HG03066 (cell line): ENCODE results near the gene HES2.
"Not testable (repeated sequence)": the region's sequence is repeated elsewhere in the genome, so short reads cannot be mapped to it uniquely, and the experiment has no call there.

Experiments
- ATAC-seq: cut with Tn5 transposase; IDR thresholded peaks from one replicate; pipeline ENCODE4 v1.9.1; 2021; ENCODE audit warnings: low read depth; ENCODE audit not compliant: unreplicated experiment

The HES2 gene

GRCh38 chr1:6419804-6420453 is at the start of gene HES2:
TSS of gene HES2 (minus strand) at chr1:6419919. CDS start at chr1:6419820, 99 bp downstream.
- ATAC-seq = no peak

GRCh38 chr1:6468729-6469461 is 49.2 kb upstream of the HES2 start:
- ATAC-seq = no peak

GRCh38 chr1:6467744-6468688 is 48.3 kb upstream of the HES2 start:
- no peak for ATAC-seq

- ATAC-seq = no peak
Measured at GRCh38 chr1:6467224-6467623, 47.5 kb upstream of the HES2 start.

GRCh38 chr1:6466751-6467150 is 47.0 kb upstream of the HES2 start:
- no peak for ATAC-seq

- no peak for ATAC-seq
Measured at GRCh38 chr1:6466023-6466422, 46.3 kb upstream of the HES2 start, which contains the start of gene TNFRSF25. TSS of gene TNFRSF25 (minus strand) at chr1:6466173. CDS start at chr1:6466107, 66 bp downstream.

GRCh38 chr1:6465461-6466005 is 45.8 kb upstream of the HES2 start:
- ATAC-seq = no peak

GRCh38 chr1:6464915-6465314 is 45.2 kb upstream of the HES2 start:
- ATAC-seq = no peak

- no peak for ATAC-seq
Measured at GRCh38 chr1:6464514-6464836, 44.8 kb upstream of the HES2 start.

GRCh38 chr1:6463120-6463412 is 43.3 kb upstream of the HES2 start:
- ATAC-seq = no peak

GRCh38 chr1:6462412-6463119 is 42.8 kb upstream of the HES2 start:
- no peak for ATAC-seq

- ATAC-seq = no peak
Measured at GRCh38 chr1:6461538-6462411, 42.1 kb upstream of the HES2 start.

- no peak for ATAC-seq
Measured at GRCh38 chr1:6461051-6461530, 41.4 kb upstream of the HES2 start.

- ATAC-seq = no peak
Measured at GRCh38 chr1:6460301-6461050, 40.8 kb upstream of the HES2 start.

- ATAC-seq = no peak
Measured at GRCh38 chr1:6459850-6460265, 40.1 kb upstream of the HES2 start.

- no peak for ATAC-seq
Measured at GRCh38 chr1:6456800-6457466, 37.2 kb upstream of the HES2 start.

GRCh38 chr1:6455752-6456520 is 36.2 kb upstream of the HES2 start:
- not testable (repeated sequence) for ATAC-seq
